HEK293T (cell line): ENCODE measurements around the gene SPAAR.

Source experiments
- ARNT ChIP-seq: fragments of 450-650 bp; IDR thresholded peaks from 2 replicates; pipeline ENCODE4 v1.6.1; 2017; ENCODE audit warnings: mild to moderate bottlenecking
- BHLHE40 ChIP-seq: fragments of 450-650 bp; IDR thresholded peaks from 2 replicates; pipeline ENCODE4 v1.6.1; 2016; ENCODE audit warnings: mild to moderate bottlenecking, moderate library complexity, borderline replicate concordance
- CTBP1 ChIP-seq: fragments of 450-650 bp; IDR thresholded peaks from 2 replicates; pipeline ENCODE4 v1.6.1; 2016; ENCODE audit warnings: borderline replicate concordance
- ELF4 ChIP-seq: fragments of 450-650 bp; IDR thresholded peaks from 2 replicates; pipeline ENCODE4 v1.6.1; 2017; ENCODE audit warnings: antibody characterized with exemption
- FOXA1 ChIP-seq: fragments of 450-650 bp; IDR thresholded peaks from 2 replicates; pipeline ENCODE4 v1.6.1; 2016; ENCODE audit warnings: mild to moderate bottlenecking
- FOXK2 ChIP-seq: fragments of 450-650 bp; IDR thresholded peaks from 2 replicates; pipeline ENCODE4 v1.6.1; 2016; ENCODE audit warnings: mild to moderate bottlenecking
- FOXM1 ChIP-seq: fragments of 450-650 bp; IDR thresholded peaks from 2 replicates; pipeline ENCODE4 v1.6.1; 2017; ENCODE audit warnings: mild to moderate bottlenecking, borderline replicate concordance
- HDGF ChIP-seq: fragments of 450-650 bp; IDR thresholded peaks from 2 replicates; pipeline ENCODE4 v1.6.1; 2017; ENCODE audit warnings: antibody characterized with exemption, borderline replicate concordance
- L3MBTL2 ChIP-seq: fragments of 450-650 bp; conservative IDR thresholded peaks from 2 replicates; pipeline ENCODE4 v1.6.1; 2016; ENCODE audit warnings: mild to moderate bottlenecking
- LEF1 ChIP-seq: fragments of 450-650 bp; IDR thresholded peaks from 2 replicates; pipeline ENCODE4 v1.6.1; 2017; ENCODE audit warnings: mild to moderate bottlenecking, borderline replicate concordance
- SP1 ChIP-seq: fragments of 450-650 bp; IDR thresholded peaks from 2 replicates; pipeline ENCODE4 v1.6.1; 2017
- SUZ12 ChIP-seq: fragments of 450-650 bp; IDR thresholded peaks from 2 replicates; pipeline ENCODE4 v1.6.1; 2016; ENCODE audit warnings: mild to moderate bottlenecking
- TF ChIP-seq, protein P1 (sequence below): fragments of 450-650 bp; IDR thresholded peaks from 2 replicates; pipeline ENCODE4 v1.6.1; 2016

DNA sequence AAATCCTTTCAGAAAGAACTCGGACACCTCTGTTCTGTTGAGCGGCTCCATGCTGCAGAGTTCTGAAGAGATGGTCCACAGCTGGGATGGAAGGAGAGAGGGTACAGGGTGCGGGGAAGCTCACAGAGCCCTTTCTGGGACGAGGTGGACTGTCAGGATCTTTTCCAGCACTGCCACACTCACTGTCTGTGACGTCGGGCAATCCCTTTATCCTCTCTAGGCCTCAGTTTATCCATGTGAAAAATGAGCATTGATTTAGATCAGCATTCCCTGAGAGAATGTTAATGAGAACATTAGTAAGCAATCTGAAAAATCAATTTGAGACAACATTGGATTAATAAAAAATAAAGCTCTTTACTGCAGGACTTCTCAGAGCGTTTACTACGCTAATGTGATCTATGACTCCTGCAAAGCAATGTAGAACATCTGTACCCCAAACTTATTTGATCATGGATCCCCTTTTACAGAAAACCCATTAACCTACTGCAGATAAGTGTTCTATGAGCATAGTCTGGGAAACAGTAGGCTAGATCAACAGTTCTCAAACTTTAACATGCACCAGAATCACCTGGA, 38.9 kb upstream of the SPAAR start, which contains the start of gene OR13J1:
- TF ChIP-seq SUZ12 (no peak), FOXK2 (no peak), BHLHE40 (no peak), FOXM1 (no peak), FOXA1 (no peak), CTBP1 (no peak), ARNT (no peak), L3MBTL2 (no peak), HDGF (no peak), ELF4 (no peak), LEF1 (no peak), SP1 (no peak)
- TF ChIP-seq, protein P1, sequence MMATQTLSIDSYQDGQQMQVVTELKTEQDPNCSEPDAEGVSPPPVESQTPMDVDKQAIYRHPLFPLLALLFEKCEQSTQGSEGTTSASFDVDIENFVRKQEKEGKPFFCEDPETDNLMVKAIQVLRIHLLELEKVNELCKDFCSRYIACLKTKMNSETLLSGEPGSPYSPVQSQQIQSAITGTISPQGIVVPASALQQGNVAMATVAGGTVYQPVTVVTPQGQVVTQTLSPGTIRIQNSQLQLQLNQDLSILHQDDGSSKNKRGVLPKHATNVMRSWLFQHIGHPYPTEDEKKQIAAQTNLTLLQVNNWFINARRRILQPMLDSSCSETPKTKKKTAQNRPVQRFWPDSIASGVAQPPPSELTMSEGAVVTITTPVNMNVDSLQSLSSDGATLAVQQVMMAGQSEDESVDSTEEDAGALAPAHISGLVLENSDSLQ = no peak
